ENCODE results near the gene CHML.
A peak's percentile ranks its signal among the peaks of the same experiment; 100 is the strongest.
"Not testable (repeated sequence)": the region's sequence is repeated elsewhere in the genome, so short reads cannot be mapped to it uniquely, and the experiment has no call there.

The CHML gene

GRCh38 chr1:241640149-241640866, at the start of gene CHML, which contains the start of gene OPN3:
Gene CHML, minus strand, starts transcription at chr1:241640369. Its CDS starts 4,603 bp downstream, at chr1:241635766.
Gene OPN3, minus strand, starts transcription at chr1:241640369. Its CDS starts 115 bp downstream, at chr1:241640254.
- DNase-seq: peak; percentile 44

GRCh38 chr1:241688940-241689368, 48.8 kb upstream of the CHML start:
- DNase-seq: no peak

GRCh38 chr1:241684108-241684507, 43.9 kb upstream of the CHML start:
- DNase-seq: no peak

GRCh38 chr1:241682921-241683320, 42.8 kb upstream of the CHML start:
- DNase-seq: no peak

GRCh38 chr1:241681861-241682448, 41.8 kb upstream of the CHML start:
- not testable (repeated sequence) for DNase-seq

GRCh38 chr1:241679961-241680360, 39.8 kb upstream of the CHML start:
- DNase-seq: no peak

GRCh38 chr1:241679404-241679803, 39.2 kb upstream of the CHML start:
- DNase-seq: no peak

- no peak for DNase-seq
These were observed 38.4 kb upstream of the CHML start for GRCh38 chr1:241678536-241678935.

- no peak for DNase-seq
These were observed 37.0 kb upstream of the CHML start for GRCh38 chr1:241677201-241677600.

GRCh38 chr1:241675983-241676382, 35.8 kb upstream of the CHML start:
- DNase-seq: no peak

- DNase-seq: no peak
These were observed 34.7 kb upstream of the CHML start for GRCh38 chr1:241674805-241675384.

GRCh38 chr1:241672301-241672700, 32.1 kb upstream of the CHML start:
- DNase-seq: no peak

- DNase-seq: no peak
These were observed 26.2 kb upstream of the CHML start for GRCh38 chr1:241666419-241666818.

- no peak for DNase-seq
These were observed 20.3 kb upstream of the CHML start for GRCh38 chr1:241660424-241660972.

GRCh38 chr1:241659016-241659415, 18.8 kb upstream of the CHML start:
- DNase-seq: not testable (repeated sequence)

GRCh38 chr1:241658081-241658793, 18.1 kb upstream of the CHML start:
- no peak for DNase-seq

- DNase-seq: no peak
These were observed 14.5 kb upstream of the CHML start for GRCh38 chr1:241654641-241655040.

GRCh38 chr1:241654019-241654418, 13.8 kb upstream of the CHML start:
- no peak for DNase-seq

- DNase-seq: no peak
These were observed 11.8 kb upstream of the CHML start, which contains the start of gene WDR64 for GRCh38 chr1:241652012-241652411. Gene WDR64, plus strand, starts transcription at chr1:241652281. Its CDS starts 204 bp downstream, at chr1:241652485.

- DNase-seq: no peak
These were observed 8.0 kb upstream of the CHML start for GRCh38 chr1:241648159-241648558.

- DNase-seq: no peak
These were observed 7.5 kb upstream of the CHML start for GRCh38 chr1:241647658-241648057.

GRCh38 chr1:241646201-241646600, 6.0 kb upstream of the CHML start:
- DNase-seq: no peak

GRCh38 chr1:241645199-241645598, 5.0 kb upstream of the CHML start:
- no peak for DNase-seq
